HCT116 (cell line): ENCODE data around the gene CBFA2T2. TPM values are rescaled to one million over a fixed set of nuclear protein-coding genes. Genes with fewer than 3 reads are reported as not detected.

Experiments
- ATAC-seq: fragments of 200-7000 bp; cut with Tn5 transposase; 2 replicates; pipeline ENCODE4 v1.9.1; 2020; ENCODE audit warnings: mild to moderate bottlenecking, moderate library complexity
- BruUV-seq: library from RNA; stranded (reverse); fragments of 400-500 nt; replicated peaks from 2 replicates; lab custom pipeline; 2021; lab: Mats Ljungman, UMichigan
- CTCF ChIA-PET: fragments of 300-600 bp; sonication (Branson Sonifier 250); formaldehyde crosslinking; loops from one replicate; lab custom pipeline; 2021; ENCODE audit warnings: antibody characterized with exemption; lab: Charles Lee
- POLR2A ChIA-PET: fragments of 300-600, 350-600 bp; sonication (Branson Sonifier 250); formaldehyde crosslinking; loops from one replicate; lab custom pipeline; 2021; ENCODE audit warnings: antibody characterized with exemption; lab: Charles Lee
- RAD21 ChIA-PET, 2 experiments: fragments of 300-600 bp; sonication (Branson Sonifier 250); formaldehyde crosslinking; loops; one replicate each; lab custom pipeline; 2023; ENCODE audit warnings: low total read pairs in 2 of 2; ENCODE audit not compliant: uncharacterized antibody in 2 of 2, unreplicated experiment in 2 of 2, low non-redundant PET in 1 of 2; lab: Charles Lee
- DNase-seq: peaks from one replicate; pipeline ENCODE4 v3.0.0-alpha.2; 2010; ENCODE audit warnings: low read depth, low spot score
- H2AFZ ChIP-seq: fragments of 200-600 bp; shearing (Covaris generic), sonication (generic); 2 replicates; pipeline ENCODE4 v1.6.1; 2017; ENCODE audit warnings: low read depth, mixed run types, mixed read lengths, antibody characterized with exemption, low read length; ENCODE audit not compliant: poor library complexity, severe bottlenecking
- H3K27ac ChIP-seq: 2 replicates; pipeline ENCODE4 v1.5.1; 2012; ENCODE audit warnings: low read depth, low read length
- H3K27me3 ChIP-seq: fragments of 200-600 bp; sonication (generic); 2 replicates; pipeline ENCODE4 v1.6.1; 2016; ENCODE audit warnings: mixed run types, low read length, mixed read lengths; ENCODE audit not compliant: insufficient read depth
- H3K36me3 ChIP-seq, 2 experiments: fragments of 200-500 bp in 1 of 2; fragments of 200-600 bp in 1 of 2; sonication (Bioruptor generic) in 1 of 2; sonication (generic) in 1 of 2; 2 replicates each; pipeline versions ENCODE4 v1.5.1 to v1.6.1; 2014 to 2016; ENCODE audit warnings: low read length in 2 of 2, inconsistent platforms in 1 of 2, mixed read lengths in 1 of 2, mixed run types in 1 of 2; ENCODE audit not compliant: insufficient read depth in 2 of 2, control insufficient read depth in 1 of 2
- H3K4me1 ChIP-seq, 2 experiments: fragments of 200-600 bp in 1 of 2; sonication (generic) in 1 of 2; 2 replicates each; pipeline versions ENCODE4 v1.5.1 to v1.6.1; 2012 to 2017; ENCODE audit warnings: low read length in 2 of 2, inconsistent platforms in 1 of 2, mild to moderate bottlenecking in 1 of 2, mixed read lengths in 1 of 2, mixed run types in 1 of 2, moderate library complexity in 1 of 2; ENCODE audit not compliant: insufficient read depth in 2 of 2, control insufficient read depth in 1 of 2
- H3K4me2 ChIP-seq: fragments of 200-600 bp; sonication (generic); 2 replicates; pipeline ENCODE4 v1.6.1; 2017; ENCODE audit warnings: mixed run types, low read length, mixed read lengths
- H3K4me3 ChIP-seq, 2 experiments: fragments of 200-600 bp in 1 of 2; sonication (generic) in 1 of 2; replicated peaks in 1 of 2; 2 replicates each; pipeline ENCODE4 v1.5.1; 2011 to 2016; ENCODE audit warnings: low read length in 2 of 2, control low read depth in 1 of 2, low read depth in 1 of 2, mild to moderate bottlenecking in 1 of 2, mixed read lengths in 1 of 2, mixed run types in 1 of 2
- H3K79me2 ChIP-seq: fragments of 200-600 bp; sonication (generic); 2 replicates; pipeline ENCODE4 v1.6.1; 2017; ENCODE audit warnings: mild to moderate bottlenecking, mixed run types, low read length, moderate library complexity, mixed read lengths; ENCODE audit not compliant: insufficient read depth
- H3K9ac ChIP-seq: fragments of 200-600 bp; sonication (generic); 2 replicates; pipeline ENCODE4 v1.6.1; 2016; ENCODE audit warnings: low read length, mixed read lengths
- H3K9me2 ChIP-seq: fragments of 200-600 bp; sonication (generic), shearing (Covaris generic); 2 replicates; pipeline ENCODE4 v1.6.1; 2017; ENCODE audit warnings: mixed run types, mild to moderate bottlenecking, moderate library complexity; ENCODE audit not compliant: insufficient read depth
- H3K9me3 ChIP-seq, 2 experiments: fragments of 200-500 bp in 1 of 2; fragments of 200-600 bp in 1 of 2; sonication (Bioruptor generic) in 1 of 2; sonication (generic) in 1 of 2; 2 replicates each; pipeline ENCODE4 v1.6.1; 2014 to 2017; ENCODE audit warnings: low read length in 2 of 2, mixed read lengths in 2 of 2, inconsistent platforms in 1 of 2, low read depth in 1 of 2, mild to moderate bottlenecking in 1 of 2, mixed run types in 1 of 2, moderate library complexity in 1 of 2; ENCODE audit not compliant: control insufficient read depth in 1 of 2, insufficient read depth in 1 of 2
- H4K20me1 ChIP-seq: fragments of 200-600 bp; sonication (generic), shearing (Covaris generic); 2 replicates; pipeline ENCODE4 v1.6.1; 2017; ENCODE audit warnings: mixed run types, mild to moderate bottlenecking, moderate library complexity; ENCODE audit not compliant: insufficient read depth
- ATF3 ChIP-seq: IDR thresholded peaks from 2 replicates; pipeline ENCODE4 v1.6.1; 2012
- CEBPB ChIP-seq: IDR thresholded peaks from 2 replicates; pipeline ENCODE4 v1.6.1; 2012; ENCODE audit warnings: low read depth
- ELF1 ChIP-seq: IDR thresholded peaks from 2 replicates; pipeline ENCODE4 v1.6.1; 2012; ENCODE audit warnings: low read depth, borderline replicate concordance
- EZH2phosphoT487 ChIP-seq: fragments of 200-600 bp; IDR thresholded peaks from 2 replicates; pipeline ENCODE4 v1.6.1; 2018; ENCODE audit warnings: antibody characterized with exemption, borderline replicate concordance
- JUND ChIP-seq: IDR thresholded peaks from 2 replicates; pipeline ENCODE4 v1.6.1; 2012
- MAX ChIP-seq: IDR thresholded peaks from 2 replicates; pipeline ENCODE4 v1.6.1; 2012
- POLR2A ChIP-seq: IDR thresholded peaks from 2 replicates; pipeline ENCODE4 v1.7.0; 2011; ENCODE audit warnings: borderline replicate concordance; ENCODE audit not compliant: insufficient read depth, insufficient read length; ENCODE audit errors: extremely low read depth
- RAD21 ChIP-seq: IDR thresholded peaks from 2 replicates; pipeline ENCODE4 v1.6.1; 2012; ENCODE audit warnings: low read depth, mild to moderate bottlenecking
- SIN3A ChIP-seq: IDR thresholded peaks from 2 replicates; pipeline ENCODE4 v1.6.1; 2012; ENCODE audit warnings: low read depth
- SRF ChIP-seq: IDR thresholded peaks from 2 replicates; pipeline ENCODE4 v1.6.1; 2012; ENCODE audit warnings: low read depth
- TCF7L2 ChIP-seq: IDR thresholded peaks from 2 replicates; pipeline ENCODE4 v1.7.0; 2011; ENCODE audit warnings: borderline replicate concordance, inconsistent platforms; ENCODE audit not compliant: insufficient read depth, insufficient read length; ENCODE audit errors: extremely low read depth
- YY1 ChIP-seq: IDR thresholded peaks from 2 replicates; pipeline ENCODE4 v1.6.1; 2011; ENCODE audit warnings: low read length, low read depth, moderate library complexity, mild to moderate bottlenecking; ENCODE audit not compliant: insufficient replicate concordance; ENCODE audit errors: extremely low read depth
- ZBTB33 ChIP-seq: IDR thresholded peaks from 2 replicates; pipeline ENCODE4 v1.6.1; 2011; ENCODE audit warnings: mild to moderate bottlenecking, low read length, moderate library complexity; ENCODE audit not compliant: insufficient replicate concordance; ENCODE audit errors: extremely low read depth
- ZFX ChIP-seq: fragments of 450-650 bp; IDR thresholded peaks from 2 replicates; pipeline ENCODE4 v1.6.1; 2017
- intact Hi-C: fragments of 100-400 bp; cut with micrococcal nuclease; formaldehyde crosslinking; loops from 2 replicates; pipeline ENCODE4 v1.10.0; 2022
- total RNA-seq: library from RNA; stranded (reverse); gene quantifications from one replicate; pipeline ENCODE4 v1.2.1, GENCODE V29; 2021; ENCODE audit not compliant: unreplicated experiment

CBFA2T2 gene
- total RNA-seq, 1 experiment from 2014 or later: 8.0 TPM

GRCh38 chr20:33644313-33645071 is 154.6 kb downstream of the CBFA2T2 start:
- Histone ChIP-seq H3K79me2 (no peaks in the 10 kb centered on the region), H3K27me3 (no peaks in the 10 kb centered on the region), H3K36me3 (peaks cover 0 to 9% of the 10 kb centered on the region in 2 experiments; a peak in 2 of 4 replicates), H3K9ac (no peak overlapping the region), H3K9me2 (no peaks in the 10 kb centered on the region), H3K9me3 (no peaks in the 10 kb centered on the region), H3K4me2 (no peak overlapping the region), H2AFZ (no peak overlapping the region), H3K4me1 (no peaks in the 10 kb centered on the region), H3K27ac (no peak overlapping the region), H3K4me3 (no peak overlapping the region), H4K20me1 (no peaks in the 10 kb centered on the region)
- intact Hi-C loops: no loop called here
- no peak for ATAC-seq
- CTCF ChIA-PET: no interaction called here
- POLR2A ChIA-PET: no interaction called here
- TF ChIP-seq YY1 (no peak), SRF (no peak), ZFX (no peak), RAD21 (no peak), TCF7L2 (no peak), ELF1 (no peak), ATF3 (no peak), SIN3A (no peak), JUND (no peak), POLR2A (no peak), EZH2phosphoT487 (no peak), ZBTB33 (no peak), MAX (no peak), CEBPB (no peak)
- DNase-seq: no peak
- no TSS peak for BruUV-seq
- RAD21 ChIA-PET: no interaction called here
